ENCODE results near the gene ARHGAP4.

DNA sequence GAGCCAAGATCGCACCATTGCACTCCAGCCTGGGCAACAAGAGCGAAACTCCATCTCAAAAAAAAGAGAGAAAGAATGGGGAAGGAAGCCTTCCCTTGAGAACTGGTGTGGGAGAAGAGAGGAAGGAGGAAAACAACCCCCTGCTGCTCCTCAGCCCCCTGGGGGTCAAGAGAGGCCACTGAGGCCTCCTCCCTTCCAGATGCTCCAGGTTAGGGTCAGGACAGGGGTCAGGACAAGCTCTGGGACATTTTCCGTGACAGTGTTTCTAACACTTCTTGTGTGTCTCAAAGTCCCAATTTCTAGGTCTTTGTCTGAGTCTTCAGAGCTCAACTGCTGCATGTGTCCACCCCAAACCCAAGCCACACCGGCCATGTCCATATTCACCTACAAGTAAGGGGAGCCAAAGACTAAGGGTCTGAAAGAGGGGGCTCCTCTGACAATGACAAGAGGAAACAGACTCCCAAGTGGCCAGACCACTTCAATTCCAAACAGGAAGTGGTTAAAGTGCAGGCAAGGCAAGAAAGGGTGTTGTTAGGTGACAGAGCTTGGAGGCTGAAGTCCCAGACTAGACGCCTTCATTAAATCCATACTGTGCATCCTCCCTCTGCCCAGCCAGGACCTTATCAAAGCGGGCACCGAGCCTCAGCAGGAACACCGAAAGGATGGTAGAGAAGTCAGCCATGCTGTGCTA is 48.3 kb downstream of the ARHGAP4 start:
- TF ChIP-seq ZNF274 (IDR thresholded peaks at IDR 0.05; ENCODE audit: low read depth, low read length): no peak
- TF ChIP-seq YY1 (IDR thresholded peaks at IDR 0.05; ENCODE audit: insufficient read depth, insufficient read length): no peak
- no peak for TF ChIP-seq SUZ12 (IDR thresholded peaks at IDR 0.05; ENCODE audit: extremely low read depth, insufficient read depth, insufficient read length)

All from NT2/D1 (cell line).